Effector CD4-positive, alpha-beta T cell (primary cell): Measurements from ENCODE around the gene F9. TPM values are rescaled to one million over a fixed set of nuclear protein-coding genes. Genes with fewer than 3 reads are reported as not detected.
"Not testable (repeated sequence)": the region's sequence is repeated elsewhere in the genome, so short reads cannot be mapped to it uniquely, and the experiment has no call there.

Source experiments
- DNase-seq: peaks from one replicate; pipeline ENCODE4 v3.0.0-alpha.2; 2020
- total RNA-seq: gene quantifications from one replicate; lab custom pipeline; 2026; lab: John Stamatoyannopoulos, UW

The F9 gene
- not detected for total RNA-seq

DNA sequence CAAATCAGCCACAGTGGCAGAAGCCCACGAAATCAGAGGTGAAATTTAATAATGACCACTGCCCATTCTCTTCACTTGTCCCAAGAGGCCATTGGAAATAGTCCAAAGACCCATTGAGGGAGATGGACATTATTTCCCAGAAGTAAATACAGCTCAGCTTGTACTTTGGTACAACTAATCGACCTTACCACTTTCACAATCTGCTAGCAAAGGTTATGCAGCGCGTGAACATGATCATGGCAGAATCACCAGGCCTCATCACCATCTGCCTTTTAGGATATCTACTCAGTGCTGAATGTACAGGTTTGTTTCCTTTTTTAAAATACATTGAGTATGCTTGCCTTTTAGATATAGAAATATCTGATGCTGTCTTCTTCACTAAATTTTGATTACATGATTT is at the start of gene F9:
Gene F9, plus strand, starts transcription at position 190 of the 400 bp plus-strand sequence. Its CDS starts 26 bp downstream, at position 216.
- no peak for DNase-seq

DNA sequence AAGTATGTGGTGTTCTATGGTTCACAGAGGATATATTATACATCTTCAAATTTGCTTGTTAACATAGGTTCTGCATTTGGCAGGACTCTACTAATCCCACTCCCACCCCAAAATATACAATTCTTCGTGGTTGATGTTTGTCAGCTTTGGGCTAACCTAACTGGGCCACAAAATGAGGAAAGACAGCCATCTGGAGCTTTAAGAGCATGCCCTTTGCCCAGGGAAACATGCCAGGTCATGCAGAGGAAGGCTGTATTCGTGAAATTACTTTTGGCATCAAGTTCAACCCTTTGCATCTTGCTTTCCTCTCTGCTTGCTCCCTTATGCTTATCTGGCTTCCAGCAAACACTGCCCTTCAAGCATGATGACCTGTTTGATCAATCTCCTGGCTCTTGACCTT is 46.8 kb upstream of the F9 start:
- no peak for DNase-seq

DNA sequence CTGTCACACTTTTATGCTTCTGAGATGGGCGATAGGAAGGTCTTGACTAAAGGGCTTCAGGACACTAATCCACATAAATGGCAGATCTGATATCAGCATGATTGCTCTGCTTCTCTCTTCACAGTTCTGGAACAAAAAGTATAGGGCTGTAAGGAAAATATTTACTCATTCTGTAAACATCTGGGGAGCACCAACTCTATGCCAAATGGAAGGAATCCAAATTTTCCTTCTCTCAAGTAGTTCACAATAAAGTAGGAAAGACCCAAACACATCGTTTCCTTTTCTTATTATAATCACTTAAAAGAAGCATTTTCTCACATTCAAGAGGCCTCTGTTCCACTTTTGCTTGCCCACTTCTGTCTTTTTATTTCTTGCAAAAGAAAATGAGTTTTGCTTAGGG is 45.9 kb upstream of the F9 start:
- no peak for DNase-seq

DNA sequence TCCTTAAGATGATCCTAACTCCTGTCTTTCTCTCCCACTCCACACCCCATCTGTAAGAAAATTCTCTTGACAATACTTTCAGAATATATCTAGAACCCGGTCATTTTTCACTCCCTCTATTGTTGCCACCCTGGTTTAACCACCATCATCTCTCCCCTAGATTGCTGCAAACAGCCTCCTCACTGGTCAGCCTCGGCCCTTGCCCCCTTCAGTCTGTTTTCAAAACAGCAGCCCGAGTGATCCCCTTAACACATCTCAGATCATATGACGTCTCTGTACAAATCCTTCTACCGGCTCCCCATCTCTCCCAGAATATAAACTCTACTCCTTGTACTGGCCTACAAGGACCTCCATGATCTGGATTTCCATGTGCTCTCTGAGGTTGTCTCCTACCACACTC is 35.2 kb upstream of the F9 start:
- DNase-seq, result no peak

DNA sequence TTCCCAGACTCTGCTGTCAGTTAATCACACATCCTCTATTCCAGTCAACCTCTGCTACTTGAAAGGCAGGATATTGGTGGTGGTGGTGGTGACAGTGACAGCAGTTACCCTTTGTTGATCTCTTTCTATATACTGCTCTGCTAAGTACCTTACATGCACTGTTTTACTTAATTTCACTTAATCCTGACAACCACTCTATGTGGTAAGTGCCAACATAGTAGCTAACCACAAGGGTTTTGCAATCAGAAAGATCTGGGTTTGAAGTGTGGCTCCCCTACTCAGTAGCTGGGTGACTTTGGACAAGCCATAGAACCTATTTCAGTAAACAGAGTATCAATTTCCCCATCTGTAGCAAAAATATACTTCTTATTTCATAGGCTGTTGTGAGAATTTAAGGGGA is 24.2 kb upstream of the F9 start:
- no peak for DNase-seq

DNA sequence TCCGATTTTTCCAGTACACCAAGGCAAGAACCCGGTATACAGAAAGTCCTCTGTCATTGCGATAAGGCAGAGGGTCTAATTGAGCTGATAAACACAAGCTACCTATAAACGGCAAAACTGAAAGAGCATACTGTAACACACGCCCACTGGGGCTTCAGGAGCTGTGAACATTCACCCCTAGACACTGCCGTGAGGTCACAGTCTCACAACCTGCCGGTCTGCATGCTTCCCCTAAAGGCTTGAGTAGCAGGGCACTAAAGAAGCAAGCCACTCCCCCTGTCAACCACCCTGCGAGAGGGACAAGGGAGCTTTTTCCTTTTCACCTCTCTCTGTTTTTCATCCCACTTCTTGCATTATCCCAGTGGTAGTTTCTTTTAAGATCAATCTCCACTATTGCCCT is 22.4 kb upstream of the F9 start:
- no peak for DNase-seq

DNA sequence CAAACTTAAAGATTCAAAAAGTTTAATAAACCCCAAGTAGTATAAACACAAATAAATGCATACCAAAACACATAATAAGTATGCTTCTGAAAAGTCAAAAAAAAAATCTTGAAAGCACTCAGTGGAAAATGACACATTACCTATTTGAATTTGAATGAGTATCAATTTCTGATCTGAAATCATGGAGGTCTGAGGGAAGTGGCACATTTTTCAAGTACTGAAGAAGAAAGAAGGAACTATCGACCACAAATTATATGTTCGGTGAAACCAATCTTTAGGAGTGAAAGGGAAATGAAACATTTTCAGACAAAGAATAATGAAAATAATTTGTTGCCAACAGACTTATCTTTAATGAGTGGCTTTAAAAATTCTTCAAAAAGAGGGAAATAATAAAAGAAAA is 12.1 kb upstream of the F9 start:
- no peak for DNase-seq

DNA sequence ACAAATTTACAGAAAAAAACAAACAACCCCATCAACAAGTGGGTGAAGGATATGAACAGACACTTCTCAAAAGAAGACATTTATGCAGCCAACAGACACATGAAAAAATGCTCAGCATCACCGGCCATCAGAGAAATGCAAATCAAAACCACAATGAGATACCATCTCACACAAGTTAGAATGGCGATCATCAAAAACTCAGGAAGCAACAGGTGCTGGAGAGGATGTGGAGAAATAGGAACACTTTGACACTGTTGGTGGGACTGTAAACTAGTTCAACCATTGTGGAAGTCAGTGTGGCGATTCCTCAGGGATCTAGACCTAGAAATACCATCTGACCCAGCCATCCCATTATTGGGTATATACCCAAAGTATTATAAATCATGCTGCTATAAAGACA is 1.7 kb upstream of the F9 start:
- DNase-seq, result not testable (repeated sequence)

DNA sequence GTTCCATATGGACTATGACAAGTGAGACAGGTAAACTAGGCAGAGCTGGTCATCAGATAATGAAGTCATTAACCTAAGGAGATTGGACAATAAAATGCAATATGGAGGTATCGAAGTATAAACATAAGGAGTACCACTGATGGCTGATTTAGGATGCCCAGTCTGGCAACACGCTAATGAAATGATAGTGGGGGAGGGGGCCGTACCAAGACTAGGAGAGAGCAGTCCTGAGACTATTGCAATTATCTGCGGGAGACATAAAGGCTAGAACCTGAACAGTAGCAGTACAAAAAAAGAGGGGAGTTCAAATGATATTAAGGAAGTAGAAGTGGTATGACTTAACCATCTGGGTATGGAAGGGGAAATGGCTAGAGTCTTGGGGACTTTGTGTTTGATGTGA is 2.3 kb downstream of the F9 start:
- DNase-seq, result no peak

DNA sequence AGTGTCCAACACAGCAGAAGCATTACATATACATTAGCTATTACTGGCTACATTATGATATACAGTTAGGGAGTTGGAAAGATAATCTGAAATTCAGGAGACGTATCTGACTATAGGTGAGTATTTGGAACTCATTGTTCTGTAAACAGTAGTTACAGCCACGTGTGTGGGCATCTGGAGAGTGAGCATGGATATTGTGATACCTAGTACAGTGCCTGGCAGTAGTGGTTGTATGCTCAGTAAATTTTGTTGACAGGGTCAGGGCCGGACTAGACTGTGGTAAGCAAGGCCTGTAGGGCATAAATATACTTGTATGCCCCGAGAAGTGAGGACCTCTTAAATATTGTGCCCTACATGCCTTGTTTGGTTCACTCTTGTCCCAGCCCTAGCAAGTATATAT is 2.9 kb downstream of the F9 start:
- DNase-seq, result no peak

DNA sequence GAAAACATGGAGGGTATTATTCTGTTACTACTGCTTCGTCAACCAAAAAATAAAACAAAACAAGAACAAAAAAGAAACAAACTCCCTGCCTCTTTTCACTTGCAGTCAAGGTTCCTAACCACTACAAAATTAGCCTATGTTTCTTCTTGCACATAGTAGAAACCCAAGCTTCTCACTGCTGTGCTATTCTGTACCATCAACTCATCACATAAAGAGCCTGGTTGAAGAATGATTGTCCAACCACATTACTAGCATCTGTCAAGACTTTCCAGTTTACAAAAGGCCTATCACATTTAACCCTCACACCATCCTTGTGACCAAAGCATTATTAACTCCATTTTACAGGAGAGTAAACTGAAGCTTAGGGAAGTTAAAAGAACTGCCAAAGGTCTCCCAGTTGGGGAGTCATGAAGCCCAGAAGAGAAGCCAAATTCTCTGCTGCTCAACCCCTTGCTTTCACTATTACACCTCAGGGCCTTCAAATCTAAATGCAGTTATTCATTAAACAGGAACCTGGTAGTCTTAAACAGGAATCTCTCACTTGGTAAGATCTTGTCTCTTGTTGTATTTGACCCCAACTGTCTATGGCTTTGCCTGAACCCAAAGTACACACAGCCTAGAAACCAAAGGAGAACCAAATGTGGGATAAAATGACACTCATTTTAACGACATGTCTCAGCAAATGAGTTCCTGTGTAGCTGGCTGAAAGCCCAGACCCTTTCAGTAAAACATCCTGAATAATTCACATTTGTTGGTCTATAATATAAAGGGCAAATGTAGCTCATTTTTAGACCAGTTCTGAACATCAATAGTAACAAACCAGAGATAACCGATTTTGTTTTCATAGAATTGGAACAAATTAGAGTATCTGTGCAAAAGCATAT is 8.6 kb downstream of the F9 start:
- no peak for DNase-seq

DNA sequence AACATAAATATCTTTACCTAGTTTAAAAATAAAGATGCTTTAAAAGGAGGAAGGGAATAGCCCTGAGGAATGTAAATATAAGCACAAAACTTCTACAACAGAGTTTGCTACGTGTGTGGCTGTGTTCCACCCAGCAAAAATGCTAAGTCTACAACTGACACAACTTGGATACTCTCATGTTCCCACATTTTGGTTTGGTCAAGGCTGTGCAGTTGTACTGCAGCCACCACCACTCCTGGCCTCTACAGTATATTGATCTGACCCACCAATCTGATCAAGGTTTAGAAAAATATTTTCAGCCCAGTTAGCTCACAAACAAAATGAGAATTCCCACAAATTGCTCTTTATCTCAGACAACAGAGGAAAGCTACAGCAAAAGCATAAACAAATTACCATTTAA is 12.1 kb downstream of the F9 start:
- DNase-seq, result no peak

DNA sequence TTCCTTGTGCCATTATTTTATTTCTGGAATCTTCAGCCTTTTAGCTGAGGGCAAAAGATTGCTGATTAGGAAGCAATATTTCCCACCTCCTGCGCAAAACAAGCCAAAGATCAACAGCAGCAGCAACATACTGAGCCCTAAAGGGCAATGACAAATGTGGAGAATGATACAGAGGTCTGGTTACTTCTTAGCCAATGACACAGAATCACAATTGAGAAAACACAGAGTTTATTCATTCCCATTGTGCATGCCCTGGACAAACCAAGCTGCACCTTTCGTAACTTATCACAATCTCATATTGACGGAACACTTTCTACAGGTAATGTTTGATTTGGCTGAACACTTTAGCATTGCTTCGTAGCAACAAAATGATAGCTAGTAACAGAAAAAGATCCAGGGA is 13.4 kb downstream of the F9 start:
- no peak for DNase-seq

DNA sequence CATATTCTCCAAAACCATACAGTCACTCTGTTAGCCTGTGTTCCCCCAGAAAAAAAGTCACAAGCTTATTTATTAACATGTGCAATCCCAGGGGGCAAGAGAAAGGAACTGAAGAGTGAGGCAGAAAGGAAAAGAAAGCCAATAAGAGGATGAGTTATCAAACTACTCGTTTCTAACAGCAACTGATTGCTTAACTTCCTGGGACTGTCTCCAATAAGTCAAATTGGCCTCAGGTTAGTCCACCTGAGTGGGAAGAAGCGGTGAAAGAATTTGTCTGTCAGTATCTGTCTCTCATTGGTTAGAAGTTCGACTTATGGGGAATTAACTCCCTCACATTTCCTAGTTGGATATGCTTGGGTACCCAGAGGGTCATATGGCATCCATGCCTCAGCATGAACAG is 14.1 kb downstream of the F9 start:
- DNase-seq, result no peak

DNA sequence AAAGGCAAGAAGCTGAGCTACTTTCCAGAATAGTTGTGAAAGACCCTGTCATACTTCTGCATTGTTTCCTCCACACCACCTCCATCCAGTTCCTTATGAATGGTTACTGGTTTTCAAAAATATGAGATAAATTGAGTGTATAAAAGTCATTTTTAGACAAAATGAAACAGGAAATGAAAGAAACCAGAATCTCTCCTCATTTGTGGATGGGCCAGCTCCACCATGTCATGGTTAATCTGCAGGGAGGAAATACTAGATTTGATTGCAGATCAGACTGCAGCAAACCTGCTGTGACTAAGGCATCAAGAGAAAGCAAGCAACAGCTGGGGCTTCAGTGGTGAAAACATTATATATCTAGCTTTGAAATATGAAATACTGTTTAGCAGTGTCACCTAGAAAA is 23.8 kb downstream of the F9 start:
- DNase-seq, result no peak

DNA sequence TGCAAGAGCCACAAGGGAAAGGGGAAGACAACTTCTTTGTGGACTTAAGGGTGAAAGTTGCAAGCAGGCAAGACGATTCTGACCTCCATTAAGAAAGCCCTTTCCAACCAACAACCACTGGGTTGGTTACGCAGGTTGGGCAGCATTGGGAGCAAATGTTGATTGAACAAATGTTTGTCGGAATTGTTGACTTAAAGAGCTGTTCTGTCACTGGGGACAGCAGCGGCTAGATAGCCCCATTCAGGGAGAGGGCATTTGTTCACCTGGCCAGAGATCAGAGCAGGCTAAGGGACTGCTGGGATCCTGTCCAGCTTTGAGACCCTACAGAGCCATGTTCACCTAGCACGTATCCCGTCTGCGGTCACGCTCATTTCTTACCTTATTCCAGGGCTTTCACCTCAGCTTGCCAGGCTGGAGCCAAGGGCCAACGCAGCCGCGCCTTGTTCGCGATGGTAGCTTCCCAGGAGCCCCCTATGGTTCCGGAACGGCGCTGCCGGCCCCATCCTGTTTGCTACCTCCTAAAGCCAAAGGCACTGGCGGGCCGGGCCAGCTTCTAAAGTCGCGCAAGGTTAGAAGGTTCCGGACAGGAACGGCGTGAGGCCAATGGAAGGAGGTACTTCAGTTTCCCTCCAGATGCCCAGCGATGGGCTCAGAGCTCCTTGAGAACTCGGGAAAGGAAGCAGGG is 24.6 kb downstream of the F9 start:
- DNase-seq, result no peak

DNA sequence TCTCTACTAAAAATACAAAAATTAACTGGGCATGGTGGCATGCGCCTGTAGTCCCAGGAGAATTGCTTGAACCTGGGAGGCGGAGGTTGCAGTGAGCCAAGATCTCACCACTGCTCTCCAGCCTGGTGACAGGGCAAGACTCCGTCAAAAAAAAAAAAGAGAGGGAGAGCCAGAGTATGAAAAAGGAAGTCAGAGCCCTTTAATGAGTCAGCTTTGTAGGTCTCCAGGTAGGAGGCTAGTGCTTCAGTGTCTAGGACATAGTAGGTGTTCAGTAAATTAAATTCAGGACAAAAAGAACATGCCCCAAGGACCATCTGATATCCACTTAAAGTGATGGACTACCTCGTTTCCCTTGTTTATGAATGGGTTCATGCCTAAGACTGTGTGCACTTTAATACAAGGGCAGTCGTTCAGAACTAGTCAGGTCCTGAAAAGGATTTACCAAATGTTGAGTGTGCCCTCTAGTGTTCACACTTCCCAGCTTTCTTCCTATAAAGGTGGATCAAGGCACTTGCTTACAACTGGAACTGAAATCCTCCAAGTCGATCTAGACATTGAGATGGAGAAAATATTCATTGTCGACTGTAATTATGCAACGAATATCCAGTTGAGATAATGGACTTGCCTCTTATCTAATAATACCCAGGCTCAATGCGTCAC is 29.0 kb downstream of the F9 start:
- no peak for DNase-seq

DNA sequence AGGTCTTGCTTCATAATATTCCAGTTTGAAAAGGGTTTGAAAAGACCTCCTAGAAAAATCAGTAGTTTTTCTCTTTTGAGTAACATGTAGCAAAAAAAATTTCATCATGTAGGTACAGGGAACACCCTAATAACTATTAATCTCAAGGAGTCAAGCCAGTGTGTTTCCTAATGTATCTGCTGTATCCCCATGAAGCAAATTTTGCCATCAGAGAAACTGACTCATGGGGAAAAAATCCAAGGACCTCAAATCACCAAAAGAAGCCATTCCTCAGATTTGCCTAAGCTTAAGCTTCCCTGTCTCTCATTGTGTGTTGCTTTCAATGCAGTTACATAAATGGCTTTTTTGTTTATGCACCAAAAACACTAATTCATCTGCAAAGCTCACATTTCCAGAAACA is 29.7 kb downstream of the F9 start:
- DNase-seq, result no peak

DNA sequence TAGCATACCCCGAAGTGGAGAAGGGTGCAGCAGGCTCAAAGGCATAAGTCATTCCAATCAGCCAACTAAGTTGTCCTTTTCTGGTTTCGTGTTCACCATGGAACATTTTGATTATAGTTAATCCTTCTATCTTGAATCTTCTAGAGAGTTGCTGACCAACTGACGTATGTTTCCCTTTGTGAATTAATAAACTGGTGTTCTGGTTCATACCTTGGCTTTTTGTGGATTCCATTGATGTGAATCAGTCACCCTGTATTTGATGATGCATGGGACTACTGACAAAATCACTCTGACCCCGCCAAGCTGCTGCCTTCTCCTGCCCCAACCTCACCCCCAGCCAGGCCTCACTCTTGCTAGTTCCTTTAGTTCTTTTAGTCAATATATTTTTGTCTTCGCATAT is 32.7 kb downstream of the F9 start:
- no peak for DNase-seq

DNA sequence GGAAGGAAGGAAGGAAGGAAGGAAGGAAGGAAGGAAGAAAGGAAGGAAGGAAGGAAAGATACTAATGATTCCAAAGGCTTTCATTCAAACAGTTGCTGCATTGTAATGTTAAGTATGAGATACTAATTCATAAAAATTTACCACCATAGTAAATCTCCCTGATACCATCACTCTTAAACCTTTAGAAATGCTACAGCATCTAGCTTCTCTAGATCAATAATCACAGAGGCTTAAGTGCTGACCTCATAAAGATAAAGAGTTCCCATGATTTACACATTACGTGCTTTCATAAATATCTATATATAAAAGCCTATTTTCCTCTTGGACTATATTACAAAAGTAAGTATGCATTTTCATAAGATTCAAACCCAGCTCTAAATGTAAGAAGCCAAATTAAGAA is 36.4 kb downstream of the F9 start:
- DNase-seq, result no peak

DNA sequence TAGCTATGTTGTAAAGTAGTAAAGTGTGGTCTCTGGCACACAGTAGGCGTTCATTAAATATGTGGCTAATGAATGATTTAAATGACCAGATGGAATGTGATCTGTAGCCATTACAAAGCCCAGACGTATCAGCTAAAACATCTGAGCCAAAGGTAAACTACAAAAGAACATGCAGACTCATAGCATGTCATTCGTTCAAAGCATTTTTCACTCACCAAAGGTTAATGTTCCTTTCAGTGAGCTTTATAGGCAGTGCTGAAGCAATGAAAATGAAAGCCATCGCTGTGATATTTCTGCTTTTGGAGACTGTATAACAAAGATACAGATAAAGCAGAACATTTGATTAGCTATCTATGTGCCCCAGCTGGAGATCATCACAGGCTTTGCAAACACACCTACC is 50.5 kb downstream of the F9 start:
- no peak for DNase-seq

DNA sequence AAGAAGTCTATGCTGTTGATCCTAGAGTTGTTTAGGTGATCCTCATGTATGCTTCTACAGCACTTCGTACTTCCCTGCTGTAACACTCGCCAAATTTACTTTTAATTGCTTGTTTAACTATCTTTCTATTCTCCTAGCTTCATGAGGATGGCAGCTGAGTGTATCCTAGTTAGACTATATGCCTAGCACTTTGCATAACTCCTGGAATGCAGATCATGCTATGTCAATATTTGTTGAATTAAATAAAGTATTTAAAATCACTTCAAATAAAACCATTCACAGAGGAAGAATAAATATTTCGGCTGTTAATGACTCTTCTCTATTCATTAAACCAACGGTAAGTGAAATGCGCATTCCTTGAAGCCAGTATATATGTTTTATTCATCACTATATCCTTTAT is 55.1 kb downstream of the F9 start:
- no peak for DNase-seq

DNA sequence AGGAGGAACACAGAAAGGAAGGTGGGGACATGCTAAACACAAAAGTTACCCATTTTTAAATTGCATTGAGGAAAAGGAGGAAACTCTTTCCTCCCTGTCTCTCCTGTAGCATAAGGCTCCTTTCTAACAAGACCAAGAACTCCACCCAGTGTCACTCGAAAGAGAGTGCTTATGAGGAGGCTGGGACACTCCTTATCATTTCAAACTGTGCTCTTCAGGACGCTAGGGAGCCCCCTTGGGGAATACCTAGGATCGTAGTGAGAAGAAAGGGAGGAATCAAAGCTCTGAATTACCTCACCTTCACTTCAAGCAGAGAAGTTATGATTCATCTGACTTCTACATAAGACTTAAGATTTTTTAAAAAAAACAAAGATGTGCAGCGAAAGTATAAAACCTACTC is 65.5 kb downstream of the F9 start:
- DNase-seq, result no peak

DNA sequence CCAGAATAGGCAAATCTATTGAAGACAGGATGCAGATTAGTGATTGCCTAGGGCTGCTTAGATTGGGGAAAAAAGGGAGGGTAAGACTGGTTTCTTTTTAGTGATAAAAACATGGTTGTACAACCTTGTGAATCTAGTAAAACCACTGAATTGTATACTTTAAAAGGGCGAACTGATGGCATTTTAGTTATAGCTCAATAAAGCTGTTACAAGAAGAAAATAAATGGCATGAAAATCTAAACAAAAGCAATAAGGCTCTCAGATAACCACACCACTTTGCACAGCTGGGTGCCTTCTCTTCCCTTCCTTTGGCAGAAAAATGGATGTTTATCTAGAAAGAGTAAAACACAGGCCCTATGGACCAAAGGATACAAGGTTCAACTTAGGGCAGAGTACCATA is 69.6 kb downstream of the F9 start:
- no peak for DNase-seq
